HG02884 (cell line): ENCODE results near the gene MYZAP.
"Not testable (repeated sequence)": the region's sequence is repeated elsewhere in the genome, so short reads cannot be mapped to it uniquely, and the experiment has no call there.

Source experiments
- ATAC-seq: cut with Tn5 transposase; IDR thresholded peaks from one replicate; pipeline ENCODE4 v1.9.1; 2021; ENCODE audit warnings: mild to moderate bottlenecking, moderate library complexity; ENCODE audit not compliant: unreplicated experiment

MYZAP gene

GRCh38 chr15:57592426-57592825 lies 722 bp downstream of the MYZAP start:
- ATAC-seq, result no peak

- no peak for ATAC-seq
Measured at GRCh38 chr15:57592836-57593420, 1.2 kb downstream of the MYZAP start.

GRCh38 chr15:57594479-57594878 lies 2.8 kb downstream of the MYZAP start:
- no peak for ATAC-seq

GRCh38 chr15:57595011-57595866 lies 3.5 kb downstream of the MYZAP start:
- ATAC-seq, result no peak

- ATAC-seq, result no peak
Measured at GRCh38 chr15:57596301-57596855, 4.7 kb downstream of the MYZAP start.

GRCh38 chr15:57596978-57597377 lies 5.3 kb downstream of the MYZAP start:
- ATAC-seq, result no peak

- ATAC-seq, result no peak
Measured at GRCh38 chr15:57597431-57597830, 5.7 kb downstream of the MYZAP start.

- no peak for ATAC-seq
Measured at GRCh38 chr15:57598346-57598745, 6.6 kb downstream of the MYZAP start.

- no peak for ATAC-seq
Measured at GRCh38 chr15:57599296-57599810, 7.6 kb downstream of the MYZAP start.

- no peak for ATAC-seq
Measured at GRCh38 chr15:57600197-57600596, 8.5 kb downstream of the MYZAP start.

GRCh38 chr15:57604507-57604906 lies 12.8 kb downstream of the MYZAP start:
- ATAC-seq, result no peak

GRCh38 chr15:57605491-57605890 lies 13.8 kb downstream of the MYZAP start:
- ATAC-seq, result no peak

- ATAC-seq, result no peak
Measured at GRCh38 chr15:57606048-57606447, 14.3 kb downstream of the MYZAP start.

- no peak for ATAC-seq
Measured at GRCh38 chr15:57606816-57607215, 15.1 kb downstream of the MYZAP start.

- ATAC-seq, result no peak
Measured at GRCh38 chr15:57607570-57608000, 15.9 kb downstream of the MYZAP start.

GRCh38 chr15:57609805-57610529 lies 18.3 kb downstream of the MYZAP start:
- no peak for ATAC-seq

GRCh38 chr15:57611123-57611522 lies 19.4 kb downstream of the MYZAP start:
- no peak for ATAC-seq

- ATAC-seq, result no peak
Measured at GRCh38 chr15:57611938-57612337, 20.2 kb downstream of the MYZAP start.

- no peak for ATAC-seq
Measured at GRCh38 chr15:57614241-57614640, 22.5 kb downstream of the MYZAP start.

GRCh38 chr15:57615951-57616496 lies 24.3 kb downstream of the MYZAP start:
- not testable (repeated sequence) for ATAC-seq

- no peak for ATAC-seq
Measured at GRCh38 chr15:57618325-57618724, 26.6 kb downstream of the MYZAP start.
